K562 (cell line): ENCODE data around the gene KIAA0825.

ENCODE experiments used
- CBX1 ChIP-seq: sonication (generic); IDR thresholded peaks from 2 replicates; pipeline ENCODE4 v1.6.1; 2016; ENCODE audit warnings: antibody characterized with exemption, low read depth, mild to moderate bottlenecking
- CTCF ChIP-seq, 3 experiments: IDR thresholded peaks in 2 of 3; conservative IDR thresholded peaks in 1 of 3; 2 replicates each; pipeline ENCODE4 v1.5.1; 2011 to 2012; ENCODE audit warnings: low read length in 3 of 3, mild to moderate bottlenecking in 3 of 3, control low read depth in 2 of 3, improper control_type of control experiment in 1 of 3, inconsistent platforms in 1 of 3, low read depth in 1 of 3, mixed read lengths in 1 of 3, moderate library complexity in 1 of 3; ENCODE audit not compliant: insufficient read depth in 2 of 3
- DNMT1 ChIP-seq: fragments of 450-650 bp; IDR thresholded peaks from 2 replicates; pipeline ENCODE4 v1.6.1; 2016; ENCODE audit warnings: antibody characterized with exemption, mild to moderate bottlenecking
- EHMT2 ChIP-seq: fragments of 450-650 bp; IDR thresholded peaks from 2 replicates; pipeline ENCODE4 v1.6.1; 2018; ENCODE audit warnings: antibody characterized with exemption
- KAT2B ChIP-seq: IDR thresholded peaks from one replicate; pipeline ENCODE4 v1.6.1; 2012; ENCODE audit warnings: low read depth, mild to moderate bottlenecking, control low read depth, inconsistent platforms, low read length, moderate library complexity
- MAFG ChIP-seq: fragments of 450-650 bp; conservative IDR thresholded peaks from 2 replicates; pipeline ENCODE4 v1.6.1; 2016; ENCODE audit warnings: missing genetic modification characterization, missing compliant biosample characterization
- MXI1 ChIP-seq: IDR thresholded peaks from 2 replicates; pipeline ENCODE4 v1.6.1; 2011; ENCODE audit warnings: low read depth, mild to moderate bottlenecking, improper control_type of control experiment, low read length

- TF ChIP-seq DNMT1 (no peak), KAT2B (no peak), MXI1 (no peak), CTCF (IDR thresholded peaks at IDR 0.05 in 2 of 3, conservative IDR thresholded peaks at IDR 0.05 in 1 of 3; ENCODE audit: insufficient read depth in 2 of 3, low read depth in 1 of 3, low read length in 3 of 3) (no peak), MAFG (tag) (no peak), EHMT2 (no peak), CBX1 (no peak)
Observed at GRCh38 chr5:94314460-94315131, 303.8 kb downstream of the KIAA0825 start.
